Non-pigmented ciliary epithelial cell (primary cell): ENCODE data around the gene ADM2.
"Not testable (repeated sequence)": the region's sequence is repeated elsewhere in the genome, so short reads cannot be mapped to it uniquely, and the experiment has no call there.

Source experiments
- DNase-seq: peaks from one replicate; pipeline ENCODE4 v3.0.0-alpha.2; 2010; ENCODE audit warnings: low read depth

The ADM2 gene, protein sequence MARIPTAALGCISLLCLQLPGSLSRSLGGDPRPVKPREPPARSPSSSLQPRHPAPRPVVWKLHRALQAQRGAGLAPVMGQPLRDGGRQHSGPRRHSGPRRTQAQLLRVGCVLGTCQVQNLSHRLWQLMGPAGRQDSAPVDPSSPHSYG

GRCh38 chr22:50481440-50482106, at the start of gene ADM2:
TSS of gene ADM2 (plus strand) at chr22:50481543. CDS start at chr22:50481848, 305 bp downstream.
- DNase-seq = no peak

DNA sequence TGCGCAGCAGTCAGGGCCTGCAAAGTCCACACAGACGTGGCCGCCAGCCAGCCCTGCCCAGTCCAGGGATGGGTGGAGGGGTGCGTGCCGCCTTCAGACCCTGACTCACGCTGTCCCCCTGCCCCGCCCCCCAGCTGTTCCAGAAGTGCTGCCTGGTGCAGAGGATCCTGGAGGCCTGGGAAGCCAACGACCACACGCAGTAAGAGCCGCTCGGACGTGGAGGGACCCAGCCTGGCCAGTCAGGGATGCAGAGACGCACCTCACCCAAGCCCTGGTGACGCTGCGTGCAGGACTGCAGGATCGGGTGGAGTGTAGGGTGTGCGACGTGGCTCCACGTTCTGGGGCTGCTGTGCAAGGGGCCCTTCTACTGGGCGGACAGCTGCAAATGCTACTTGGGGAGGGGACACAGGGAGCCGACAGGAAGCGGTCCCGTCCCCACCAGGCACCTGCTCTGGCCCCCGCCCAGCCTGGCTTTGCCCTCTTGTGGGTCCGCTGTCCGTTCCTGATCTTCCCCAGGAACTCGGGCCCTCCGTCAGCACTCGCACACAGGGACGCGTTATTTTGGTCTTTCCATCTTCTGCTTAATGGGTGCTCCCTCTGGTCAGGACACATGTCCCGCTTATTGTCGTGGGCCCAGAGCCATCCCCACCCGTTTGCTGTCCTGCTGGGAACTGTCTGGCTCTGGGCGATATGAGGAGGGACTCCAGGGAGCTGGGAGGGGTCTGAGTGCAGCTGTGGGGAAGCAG, 49.0 kb upstream of the ADM2 start:
- DNase-seq = no peak

DNA sequence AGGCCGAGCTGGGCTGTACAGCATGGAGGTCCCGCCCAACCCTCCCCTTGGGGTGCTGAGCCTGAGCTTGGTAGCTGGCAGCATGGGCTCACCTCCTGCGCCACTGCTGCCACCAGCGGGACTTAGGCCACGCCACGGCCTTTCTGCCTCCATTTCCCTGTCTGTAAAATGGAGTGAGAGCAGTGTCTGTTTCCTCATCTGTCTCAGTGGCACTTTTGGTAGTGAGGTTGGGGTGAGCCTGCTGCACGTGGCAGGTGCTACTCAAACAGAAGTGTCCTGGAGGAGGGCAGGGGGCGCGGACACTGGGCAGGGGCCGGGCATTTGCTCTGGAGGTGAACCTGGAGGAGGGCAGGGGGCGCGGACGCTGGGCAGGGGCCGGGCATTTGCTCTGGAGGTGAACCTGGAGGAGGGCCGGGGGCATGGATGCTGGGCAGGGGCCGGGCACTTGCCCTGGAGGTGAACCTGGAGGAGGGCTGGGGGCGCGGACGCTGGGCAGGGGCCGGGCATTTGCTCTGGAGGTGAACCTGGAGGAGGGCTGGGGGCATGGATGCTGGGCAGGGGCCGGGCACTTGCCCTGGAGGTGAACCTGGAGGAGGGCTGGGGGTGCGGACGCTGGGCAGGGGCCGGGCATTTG, 48.3 kb upstream of the ADM2 start:
- DNase-seq = not testable (repeated sequence)

DNA sequence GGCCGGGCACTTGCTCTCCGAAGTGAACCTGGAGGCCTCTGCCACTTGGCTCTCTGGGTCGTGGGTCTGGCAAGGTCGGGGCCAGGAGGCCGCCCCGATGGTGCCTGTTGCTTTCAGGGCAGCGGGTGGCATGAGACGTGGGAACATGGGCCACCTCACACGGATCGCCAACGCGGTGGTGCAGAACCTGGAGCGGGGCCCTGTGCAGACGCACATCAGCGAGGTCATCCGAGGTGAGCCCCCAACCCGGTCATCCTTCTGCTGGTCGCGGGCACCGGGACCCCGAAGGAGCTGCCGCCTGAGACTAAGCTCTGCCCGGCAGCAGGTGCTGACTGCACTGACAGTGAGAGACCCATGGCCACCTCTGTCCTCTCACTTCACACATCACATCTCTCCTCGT, 46.5 kb upstream of the ADM2 start:
- no peak for DNase-seq

- no peak for DNase-seq
Observed at GRCh38 chr22:50435291-50436014, 45.9 kb upstream of the ADM2 start.

- DNase-seq = no peak
Observed at GRCh38 chr22:50436015-50436830, 45.1 kb upstream of the ADM2 start.

DNA sequence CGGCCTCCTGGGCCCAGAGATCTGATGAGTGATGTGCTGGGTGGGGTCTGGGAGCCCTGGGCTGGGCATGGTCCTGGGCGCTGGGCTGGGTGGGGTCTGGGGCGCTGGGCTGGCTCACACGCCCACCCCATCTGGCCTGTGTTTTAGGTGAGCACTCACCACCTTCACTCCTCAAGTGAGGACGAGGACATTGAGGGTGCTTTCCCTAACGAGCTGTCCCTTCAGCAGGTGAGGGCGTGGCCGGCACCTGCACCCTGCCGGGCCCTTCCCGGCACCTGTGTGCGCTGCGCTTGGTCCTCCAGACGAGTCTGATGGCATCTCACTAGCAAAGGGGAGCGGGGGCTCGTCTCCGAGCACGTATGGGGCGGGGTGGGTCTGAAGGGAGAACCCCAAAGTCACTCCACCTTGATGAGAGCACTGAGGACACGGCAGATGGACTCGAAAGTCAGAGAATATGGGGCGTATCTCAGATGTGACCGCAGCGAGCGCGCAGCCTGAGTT, 44.5 kb upstream of the ADM2 start:
- DNase-seq = no peak

- no peak for DNase-seq
Observed at GRCh38 chr22:50437511-50438304, 43.6 kb upstream of the ADM2 start.

- DNase-seq = no peak
Observed at GRCh38 chr22:50438305-50439275, 42.8 kb upstream of the ADM2 start.

DNA sequence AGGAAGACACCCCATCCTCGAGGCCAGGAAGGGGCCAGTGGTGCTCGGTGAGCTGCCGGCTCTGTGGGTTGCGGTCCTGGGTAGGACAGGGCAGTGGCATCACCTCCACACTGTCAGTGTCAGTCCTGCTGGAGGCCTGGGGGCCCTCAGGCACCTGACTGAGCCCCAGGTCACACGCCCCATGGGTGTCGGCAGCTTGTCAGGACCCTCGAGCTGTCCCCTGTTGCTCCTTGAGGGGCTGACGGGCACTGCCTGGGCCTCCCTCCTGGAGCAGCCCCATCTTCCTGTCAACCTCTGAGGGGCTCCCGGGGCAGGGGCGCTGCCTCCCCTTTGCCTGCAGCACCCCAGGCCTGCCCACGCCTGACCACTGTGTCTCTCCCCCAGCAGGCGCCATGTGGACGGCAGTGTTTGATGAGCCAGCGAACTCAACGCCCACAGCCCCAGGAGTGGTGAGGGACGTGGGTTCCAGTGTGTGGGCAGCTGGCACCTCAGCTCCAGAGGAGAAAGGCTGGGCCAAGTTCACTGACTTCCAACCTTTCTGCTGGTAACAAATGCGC, 42.0 kb upstream of the ADM2 start:
- DNase-seq = no peak

DNA sequence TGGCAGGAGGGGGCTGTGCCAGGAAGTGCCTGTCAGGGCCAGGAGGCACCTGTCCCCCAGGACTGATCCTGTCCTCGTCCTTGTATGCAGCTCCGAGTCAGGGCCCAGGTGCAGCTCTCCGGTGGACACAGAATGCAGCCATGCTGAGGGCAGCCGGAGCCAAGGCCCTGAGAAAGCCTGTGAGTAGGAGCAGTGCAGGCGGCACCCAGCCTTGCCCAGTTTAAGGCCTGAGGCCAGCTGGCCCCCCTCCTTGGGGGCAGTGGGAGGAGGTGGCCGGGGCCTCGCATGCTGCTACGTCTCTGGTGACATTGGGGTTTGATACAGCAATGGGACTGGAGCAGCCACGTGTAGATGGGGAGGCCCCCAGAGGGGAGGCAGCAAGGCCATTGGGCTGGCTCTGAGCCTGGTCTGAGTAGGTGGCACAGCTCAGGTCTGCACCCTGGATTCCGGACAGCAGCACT, 41.4 kb upstream of the ADM2 start:
- DNase-seq = no peak

GRCh38 chr22:50440544-50441249, 40.6 kb upstream of the ADM2 start:
- DNase-seq = no peak

DNA sequence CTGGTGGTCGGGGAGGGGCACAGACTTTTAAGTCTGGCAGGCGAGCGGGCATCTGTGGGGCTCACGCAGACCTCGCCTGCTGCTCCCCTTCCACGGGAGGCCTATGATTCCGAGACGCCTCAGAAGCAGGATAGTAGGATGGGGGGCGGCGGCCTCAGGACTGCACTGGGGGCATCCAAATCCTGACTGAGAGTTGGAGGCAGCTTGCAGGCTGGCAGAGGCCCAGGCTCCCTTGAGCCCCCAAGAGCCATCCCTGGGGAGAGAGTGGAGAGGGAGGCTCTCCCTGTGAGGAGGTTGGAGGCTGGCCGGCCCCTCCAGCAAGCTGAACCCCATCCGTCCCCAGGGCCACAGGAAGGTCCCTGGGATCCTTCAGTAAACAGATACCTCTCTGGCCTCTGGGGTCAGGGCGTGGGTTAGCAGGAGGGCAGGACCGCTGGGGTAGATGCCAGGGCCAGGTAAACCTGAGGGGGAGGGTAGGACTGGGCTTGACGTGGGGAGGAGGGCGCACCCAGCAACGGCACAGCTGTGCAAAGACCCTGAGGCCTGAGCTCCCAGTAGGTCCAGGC, 39.8 kb upstream of the ADM2 start:
- DNase-seq = no peak

GRCh38 chr22:50443197-50443596, 38.1 kb upstream of the ADM2 start:
- no peak for DNase-seq

GRCh38 chr22:50443801-50444625, 37.3 kb upstream of the ADM2 start:
- no peak for DNase-seq

DNA sequence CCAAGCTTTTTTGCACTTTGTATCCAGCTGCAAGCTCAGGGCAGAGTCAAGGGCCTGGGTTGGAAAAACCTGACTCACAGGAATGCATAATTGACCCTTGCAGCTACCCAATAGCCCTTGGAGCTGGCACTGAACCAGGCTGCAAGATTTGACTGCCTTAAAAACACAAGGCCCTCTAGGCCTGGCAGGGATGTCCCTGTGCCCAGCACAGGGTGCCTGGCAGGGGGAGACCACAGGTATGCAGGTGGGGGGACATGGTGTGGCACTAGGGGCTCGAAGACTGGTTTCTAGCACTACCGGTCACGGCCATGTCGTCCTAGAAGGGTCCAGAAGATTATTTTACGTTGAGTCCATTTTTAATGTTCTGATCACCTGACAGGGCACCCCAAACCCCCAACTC, 36.7 kb upstream of the ADM2 start:
- peak; percentile 35 for DNase-seq
